WI38 (cell line): ENCODE data around the gene IGF1R.
"Not testable (repeated sequence)": the region's sequence is repeated elsewhere in the genome, so short reads cannot be mapped to it uniquely, and the experiment has no call there.

Source experiments
- H3K4me3 ChIP-seq: 2 replicates; pipeline ENCODE4 v1.5.1; 2011; ENCODE audit warnings: low read depth, mild to moderate bottlenecking, control low read depth, low read length
- TF ChIP-seq, protein P1 (sequence below): IDR thresholded peaks from 2 replicates; pipeline ENCODE4 v1.5.1; 2012; ENCODE audit warnings: low read depth, mild to moderate bottlenecking, control low read depth, low read length

The IGF1R gene

DNA sequence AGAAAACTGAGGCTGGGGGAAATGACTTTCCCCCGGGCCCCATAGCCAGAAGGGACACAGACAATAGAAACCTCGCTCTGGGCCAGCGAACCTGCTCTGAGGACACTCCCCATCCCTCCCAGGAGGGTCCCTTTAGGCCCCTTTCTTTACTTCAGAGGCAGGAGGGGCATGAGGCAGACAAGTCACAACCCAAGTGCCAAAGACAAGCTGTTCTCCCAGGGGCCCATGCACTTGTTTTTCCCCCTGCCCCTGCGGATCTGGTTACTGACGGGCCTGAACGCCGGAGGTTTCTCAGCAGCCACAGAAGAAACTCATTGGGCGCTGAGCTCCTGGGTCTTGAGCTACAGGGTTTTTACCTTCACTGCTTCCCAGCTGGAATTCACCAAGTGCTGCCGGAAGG, 349.4 kb downstream of the IGF1R start:
- TF ChIP-seq, protein P1, sequence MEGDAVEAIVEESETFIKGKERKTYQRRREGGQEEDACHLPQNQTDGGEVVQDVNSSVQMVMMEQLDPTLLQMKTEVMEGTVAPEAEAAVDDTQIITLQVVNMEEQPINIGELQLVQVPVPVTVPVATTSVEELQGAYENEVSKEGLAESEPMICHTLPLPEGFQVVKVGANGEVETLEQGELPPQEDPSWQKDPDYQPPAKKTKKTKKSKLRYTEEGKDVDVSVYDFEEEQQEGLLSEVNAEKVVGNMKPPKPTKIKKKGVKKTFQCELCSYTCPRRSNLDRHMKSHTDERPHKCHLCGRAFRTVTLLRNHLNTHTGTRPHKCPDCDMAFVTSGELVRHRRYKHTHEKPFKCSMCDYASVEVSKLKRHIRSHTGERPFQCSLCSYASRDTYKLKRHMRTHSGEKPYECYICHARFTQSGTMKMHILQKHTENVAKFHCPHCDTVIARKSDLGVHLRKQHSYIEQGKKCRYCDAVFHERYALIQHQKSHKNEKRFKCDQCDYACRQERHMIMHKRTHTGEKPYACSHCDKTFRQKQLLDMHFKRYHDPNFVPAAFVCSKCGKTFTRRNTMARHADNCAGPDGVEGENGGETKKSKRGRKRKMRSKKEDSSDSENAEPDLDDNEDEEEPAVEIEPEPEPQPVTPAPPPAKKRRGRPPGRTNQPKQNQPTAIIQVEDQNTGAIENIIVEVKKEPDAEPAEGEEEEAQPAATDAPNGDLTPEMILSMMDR = no peak

GRCh38 chr15:98998279-98998678, 349.9 kb downstream of the IGF1R start:
- no peak overlapping the region for H3K4me3 ChIP-seq
- TF ChIP-seq, protein P1 = no peak

More for the DNA sequence above, 349.4 kb downstream of the IGF1R start:
- H3K4me3 ChIP-seq = no peak overlapping the region

- TF ChIP-seq, protein P1 = no peak
- H3K4me3 ChIP-seq = no peak overlapping the region
These were observed 350.9 kb downstream of the IGF1R start for GRCh38 chr15:98999233-98999632.

- TF ChIP-seq, protein P1 = no peak
- no peak overlapping the region for H3K4me3 ChIP-seq
These were observed 353.9 kb downstream of the IGF1R start for GRCh38 chr15:99002226-99002625.

- H3K4me3 ChIP-seq = not testable (repeated sequence)
These were observed 355.0 kb downstream of the IGF1R start for GRCh38 chr15:99003317-99003716.

- H3K4me3 ChIP-seq = not testable (repeated sequence)
These were observed 356.9 kb downstream of the IGF1R start for GRCh38 chr15:99004998-99005974.

DNA sequence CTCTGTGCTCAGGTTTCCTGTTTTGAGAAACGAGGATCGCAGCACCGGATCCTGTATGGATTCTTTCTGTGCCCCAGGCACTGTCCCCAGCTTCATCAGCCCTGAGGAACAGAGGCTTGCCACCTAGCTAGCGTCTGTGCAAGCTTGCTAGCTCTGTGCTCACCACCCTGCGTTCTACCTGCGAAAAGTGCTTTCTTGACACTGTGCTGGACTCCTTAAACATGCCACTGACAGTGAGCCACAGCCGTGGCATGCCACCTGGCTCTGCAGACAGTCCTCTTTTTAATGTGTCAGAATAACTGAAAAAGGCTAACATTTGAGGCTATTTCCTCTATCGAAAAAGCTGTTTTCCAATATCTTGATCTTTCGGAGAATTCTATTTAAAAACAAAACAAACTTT, 357.8 kb downstream of the IGF1R start:
- TF ChIP-seq, protein P1 = no peak
- H3K4me3 ChIP-seq = no peak overlapping the region

DNA sequence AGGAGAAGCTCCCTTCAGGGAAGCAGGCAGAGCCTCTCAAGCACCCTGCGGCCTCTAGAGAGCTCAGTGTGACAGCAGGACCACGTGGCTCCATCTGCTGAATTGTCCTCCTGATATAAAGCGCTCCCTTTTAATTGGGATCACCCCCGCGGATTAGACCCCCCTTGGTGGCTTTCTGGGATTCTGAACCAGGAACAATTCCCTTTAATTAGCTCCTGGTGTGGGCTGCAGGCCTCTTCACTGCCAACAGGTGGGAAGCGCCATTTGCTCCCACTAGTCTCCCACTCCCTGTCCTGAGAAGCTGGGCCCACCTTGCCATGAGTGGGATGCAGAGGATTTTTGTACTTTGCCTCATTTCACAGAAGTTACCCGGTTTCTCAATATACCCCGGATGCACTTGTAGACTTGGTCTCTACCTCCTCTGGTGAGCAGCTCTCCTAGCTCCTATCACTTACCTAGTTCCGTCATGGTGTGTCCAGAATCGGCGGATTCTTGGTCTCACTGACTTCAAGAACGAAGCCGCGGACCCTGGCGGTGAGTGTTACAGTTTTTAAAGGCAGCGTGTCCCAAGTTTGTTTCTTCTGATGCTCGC, 358.7 kb downstream of the IGF1R start:
- H3K4me3 ChIP-seq = no peak overlapping the region
- TF ChIP-seq, protein P1 = no peak
